Measurements from ENCODE around the gene SLAIN1. TPM values are rescaled to one million over a fixed set of nuclear protein-coding genes. Genes with fewer than 3 reads are reported as not detected.

The SLAIN1 gene
- total RNA-seq, 2 experiments from 2014 or later: 16.4 to 31.7 TPM

GRCh38 chr13:77776704-77777103 is 79.2 kb downstream of the SLAIN1 start:
- no peaks in the 10 kb centered on the region for H4K20me1 ChIP-seq (ENCODE audit: insufficient read depth, low read length)
- H3K4me2 ChIP-seq (ENCODE audit: low read length): no peak overlapping the region
- no peaks in the 10 kb centered on the region for H3K9me2 ChIP-seq (ENCODE audit: insufficient read depth, low read length)
- DNase-seq (ENCODE audit: low spot score): no peak
- TF ChIP-seq EZH2phosphoT487 (IDR thresholded peaks at IDR 0.05; ENCODE audit: borderline replicate concordance, low read depth, low read length) (no peak), CTCF (conservative IDR thresholded peaks at IDR 0.05; ENCODE audit: low read length) (no peak)
- CTCF ChIA-PET (ENCODE audit: unreplicated experiment): no interaction called here
- no peak overlapping the region for H2AFZ ChIP-seq (ENCODE audit: low read length)
- no peaks in the 10 kb centered on the region for H3K36me3 ChIP-seq (ENCODE audit: insufficient read depth, low read length)
- POLR2A ChIA-PET: interaction anchor here (0.9 kb wide), 1 partner anchor 9 kb away, joined by 3 read pairs; no protein-coding TSS in a partner anchor
- H3K9me3 ChIP-seq (ENCODE audit: low read length): no peaks in the 10 kb centered on the region
- H3K27ac ChIP-seq (ENCODE audit: low read depth, low read length, poor library complexity, severe bottlenecking): no peak overlapping the region
- H3K4me1 ChIP-seq (ENCODE audit: insufficient read depth, low read length, poor library complexity, severe bottlenecking): no peaks in the 10 kb centered on the region
- H3K4me3 ChIP-seq (ENCODE audit: low read depth, low read length, poor library complexity, severe bottlenecking): no peak overlapping the region
- no peaks in the 10 kb centered on the region for H3K79me2 ChIP-seq (ENCODE audit: insufficient read depth, low read depth, low read length)
- BruUV-seq (replicated peaks): no TSS peak
- intact Hi-C loops (cut with micrococcal nuclease; ENCODE audit: unreplicated experiment): no loop called here

DNA sequence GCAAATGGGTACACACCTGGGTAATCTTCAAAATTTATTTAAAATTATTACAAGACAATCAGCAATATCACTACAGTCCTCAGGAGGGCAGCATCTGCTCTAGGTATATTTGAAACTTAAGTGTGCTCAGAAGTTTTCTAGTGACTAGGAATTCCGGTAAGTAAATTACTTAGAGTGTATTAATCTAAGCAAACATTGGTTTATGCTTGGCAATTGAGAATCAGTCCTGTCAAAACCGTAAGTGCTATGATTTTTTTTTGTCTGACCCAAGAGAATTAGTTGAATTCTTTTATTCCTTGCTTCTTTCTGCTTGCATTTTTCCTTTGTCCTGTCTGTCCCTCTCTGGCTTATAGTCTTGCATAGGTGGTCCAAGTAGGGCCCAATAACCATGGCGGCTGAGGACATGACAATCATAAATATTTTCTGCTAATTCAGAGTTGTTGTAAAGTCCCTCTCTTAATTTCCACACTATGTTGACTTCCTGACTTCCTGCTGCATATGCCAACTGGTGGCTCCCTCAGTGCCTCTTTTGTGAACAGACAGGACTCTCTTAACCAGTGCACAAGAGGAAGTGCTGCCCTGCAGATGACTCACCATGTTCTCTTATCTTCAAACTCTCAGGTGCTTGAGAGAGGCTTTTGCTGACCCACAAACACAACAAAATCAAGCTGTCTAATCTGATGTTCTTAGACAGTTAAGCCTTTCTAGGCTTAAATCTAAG is 82.2 kb downstream of the SLAIN1 start:
- Histone ChIP-seq H2AFZ (ENCODE audit: low read length) (no peak overlapping the region), H4K20me1 (ENCODE audit: insufficient read depth, low read length) (no peaks in the 10 kb centered on the region), H3K27ac (ENCODE audit: low read depth, low read length, poor library complexity, severe bottlenecking) (no peak overlapping the region), H3K9me2 (ENCODE audit: insufficient read depth, low read length) (no peaks in the 10 kb centered on the region), H3K9me3 (ENCODE audit: low read length) (no peaks in the 10 kb centered on the region), H3K4me1 (ENCODE audit: insufficient read depth, low read length, poor library complexity, severe bottlenecking) (no peaks in the 10 kb centered on the region), H3K4me3 (ENCODE audit: low read depth, low read length, poor library complexity, severe bottlenecking) (no peak overlapping the region), H3K79me2 (ENCODE audit: insufficient read depth, low read depth, low read length) (no peaks in the 10 kb centered on the region), H3K4me2 (ENCODE audit: low read length) (no peak overlapping the region), H3K36me3 (ENCODE audit: insufficient read depth, low read length) (no peaks in the 10 kb centered on the region)
- ChIA-PET POLR2A (interaction anchor here (0.6 kb wide), 1 partner anchor 22 kb away, joined by 3 read pairs; no protein-coding TSS in a partner anchor), CTCF (ENCODE audit: unreplicated experiment) (no interaction called here)
- intact Hi-C loops (cut with micrococcal nuclease; ENCODE audit: unreplicated experiment): loop anchor here (2.0 kb wide), 1 partner anchor 341 kb away; no protein-coding TSS in a partner anchor
- peak; percentile 59 for DNase-seq (ENCODE audit: low spot score)
- BruUV-seq (replicated peaks): no TSS peak
- TF ChIP-seq CTCF (conservative IDR thresholded peaks at IDR 0.05; ENCODE audit: low read length): peak; percentile 91
- no peak for TF ChIP-seq EZH2phosphoT487 (IDR thresholded peaks at IDR 0.05; ENCODE audit: borderline replicate concordance, low read depth, low read length)

GRCh38 chr13:77781808-77782207 is 84.3 kb downstream of the SLAIN1 start:
- no TSS peak for BruUV-seq (replicated peaks)
- no peaks in the 10 kb centered on the region for H3K4me1 ChIP-seq (ENCODE audit: insufficient read depth, low read length, poor library complexity, severe bottlenecking)
- DNase-seq (ENCODE audit: low spot score): no peak
- POLR2A ChIA-PET: interaction anchor here (0.5 to 0.6 kb wide), 2 partner anchors 219 to 310 kb away, joined by 4 to 6 read pairs; no protein-coding TSS in a partner anchor
- H3K9me2 ChIP-seq (ENCODE audit: insufficient read depth, low read length): no peaks in the 10 kb centered on the region
- no peak overlapping the region for H3K4me2 ChIP-seq (ENCODE audit: low read length)
- no peaks in the 10 kb centered on the region for H3K36me3 ChIP-seq (ENCODE audit: insufficient read depth, low read length)
- no peak for TF ChIP-seq CTCF (conservative IDR thresholded peaks at IDR 0.05; ENCODE audit: low read length)
- H2AFZ ChIP-seq (ENCODE audit: low read length): no peak overlapping the region
- no peak overlapping the region for H3K27ac ChIP-seq (ENCODE audit: low read depth, low read length, poor library complexity, severe bottlenecking)
- H3K4me3 ChIP-seq (ENCODE audit: low read depth, low read length, poor library complexity, severe bottlenecking): no peak overlapping the region
- H3K9me3 ChIP-seq (ENCODE audit: low read length): no peaks in the 10 kb centered on the region
- CTCF ChIA-PET (ENCODE audit: unreplicated experiment): no interaction called here
- H4K20me1 ChIP-seq (ENCODE audit: insufficient read depth, low read length): no peaks in the 10 kb centered on the region
- no peaks in the 10 kb centered on the region for H3K79me2 ChIP-seq (ENCODE audit: insufficient read depth, low read depth, low read length)
- intact Hi-C loops (cut with micrococcal nuclease; ENCODE audit: unreplicated experiment): no loop called here

Measured in OCI-LY7 (cell line).